HepG2 (cell line): Measurements from ENCODE around the gene OR6B3. TPM values are rescaled to one million over a fixed set of nuclear protein-coding genes. Genes with fewer than 3 reads are reported as not detected.

Experiments
- ATAC-seq: fragments of 200-7000 bp; cut with Tn5 transposase; 3 replicates; pipeline ENCODE4 v1.9.1; 2020; ENCODE audit warnings: mild to moderate bottlenecking, moderate library complexity
- Bru-seq: library from RNA; stranded (reverse); fragments of 400-500 nt; gene quantifications from one replicate; lab custom pipeline; 2021; lab: Mats Ljungman, UMichigan
- BruChase-seq, 2 experiments: library from RNA; stranded (reverse); fragments of 400-500 nt; gene quantifications; one replicate each; lab custom pipeline; 2021; lab: Mats Ljungman, UMichigan
- BruUV-seq: library from RNA; stranded (reverse); fragments of 400-500 nt; replicated peaks from 2 replicates; lab custom pipeline; 2021; lab: Mats Ljungman, UMichigan
- CTCF ChIA-PET: fragments of 300-600 bp; formaldehyde crosslinking; extraction: SDS; loops from one replicate; lab custom pipeline; 2021; ENCODE audit warnings: low total read pairs, inconsistent platforms, low intra/inter-chr PET ratio; lab: Yijun Ruan, JAX
- POLR2A ChIA-PET: fragments of 350-600 bp; sonication (Branson Sonifier 250); formaldehyde crosslinking; loops from one replicate; lab custom pipeline; 2020; ENCODE audit warnings: antibody characterized with exemption, inconsistent platforms; lab: Yijun Ruan, JAX
- DNase-seq: peaks from one replicate; pipeline ENCODE4 v3.0.0-alpha.2; 2015; ENCODE audit warnings: low spot score
- FAIRE-seq: peaks from 3 replicates; lab custom pipeline; 2011; peaks lifted over from hg19 to GRCh38; lab: Jason Lieb, UNC
- H2AFZ ChIP-seq: one replicate; pipeline ENCODE4 v1.6.1; 2011; ENCODE audit warnings: low read length, inconsistent platforms
- H3K27ac ChIP-seq: fragments of 300-600 bp; 3 replicates; pipeline ENCODE4 v1.8.0; 2011; ENCODE audit warnings: mixed run types, mild to moderate bottlenecking, mixed read lengths, low read length, inconsistent platforms; ENCODE audit not compliant: insufficient read depth; ENCODE audit errors: extremely low read length
- H3K27me3 ChIP-seq, 2 experiments: fragments of 200-600 bp in 1 of 2; 2 replicates in 1 of 2; 3 replicates in 1 of 2; pipeline versions ENCODE4 v1.6.0 to v1.8.0; 2011; ENCODE audit warnings: low read length in 2 of 2, mild to moderate bottlenecking in 2 of 2, moderate library complexity in 2 of 2, inconsistent platforms in 1 of 2; ENCODE audit not compliant: insufficient read depth in 2 of 2, control insufficient read depth in 1 of 2
- H3K36me3 ChIP-seq, 2 experiments: fragments of 200-600 bp in 1 of 2; replicated peaks in 1 of 2; 2 replicates in 1 of 2; 3 replicates in 1 of 2; pipeline versions ENCODE4 v1.5.1 to v1.8.0; 2011; ENCODE audit warnings: low read length in 2 of 2, inconsistent platforms in 1 of 2; ENCODE audit not compliant: insufficient read depth in 2 of 2, control insufficient read depth in 1 of 2
- H3K4me1 ChIP-seq: 2 replicates; pipeline ENCODE4 v1.5.1; 2012; ENCODE audit warnings: low read length, inconsistent platforms; ENCODE audit not compliant: insufficient read depth
- H3K4me2 ChIP-seq: 2 replicates; pipeline ENCODE4 v1.6.0; 2011; ENCODE audit warnings: low read depth, low read length, inconsistent platforms
- H3K4me3 ChIP-seq, 3 experiments: fragments of 200-600 bp in 1 of 3; sonication (generic), shearing (Covaris generic) in 1 of 3; replicated peaks in 1 of 3; 2 replicates each; pipeline ENCODE4 v1.5.1; 2011 to 2016; ENCODE audit warnings: low read length in 3 of 3, inconsistent platforms in 2 of 3, low read depth in 2 of 3, mild to moderate bottlenecking in 2 of 3, control low read depth in 1 of 3, mixed read lengths in 1 of 3; ENCODE audit not compliant: insufficient read depth in 1 of 3
- H3K79me2 ChIP-seq: one replicate; pipeline ENCODE4 v1.6.1; 2011; ENCODE audit warnings: low read length, inconsistent platforms; ENCODE audit not compliant: insufficient read depth
- H3K9ac ChIP-seq: 2 replicates; pipeline ENCODE4 v1.6.0; 2011; ENCODE audit warnings: mild to moderate bottlenecking, low read depth, low read length, inconsistent platforms; ENCODE audit not compliant: insufficient read depth
- H3K9me3 ChIP-seq: 2 replicates; pipeline ENCODE4 v1.5.1; 2012; ENCODE audit warnings: mild to moderate bottlenecking, low read length
- H4K20me1 ChIP-seq: 2 replicates; pipeline ENCODE4 v1.6.0; 2011; ENCODE audit warnings: inconsistent platforms, mild to moderate bottlenecking, low read length, moderate library complexity; ENCODE audit not compliant: insufficient read depth
- GFI1 ChIP-seq: sonication (generic); formaldehyde crosslinking; IDR thresholded peaks from 2 replicates; pipeline ENCODE4 v1.5.0; 2020; ENCODE audit warnings: missing genetic modification reagents, mild to moderate bottlenecking, borderline replicate concordance
- HNF4A ChIP-seq: sonication (generic); formaldehyde crosslinking; IDR thresholded peaks from 2 replicates; pipeline ENCODE4 v1.4.0; 2020; ENCODE audit warnings: missing genetic modification reagents
- HNRNPUL1 ChIP-seq: fragments of 200-400 bp; formaldehyde crosslinking; IDR thresholded peaks from 2 replicates; pipeline ENCODE4 v1.6.1; 2017; ENCODE audit warnings: low read depth, mild to moderate bottlenecking, low read length, moderate library complexity
- PHF21A ChIP-seq: sonication (generic); formaldehyde crosslinking; IDR thresholded peaks from 2 replicates; pipeline ENCODE4 v1.5.0; 2020; ENCODE audit warnings: mild to moderate bottlenecking, missing genetic modification reagents
- RFX3 ChIP-seq: IDR thresholded peaks from 2 replicates; pipeline ENCODE4 v1.6.1; 2016; ENCODE audit warnings: missing biosample characterization, missing genetic modification reagents
- SOX6 ChIP-seq, 2 experiments: fragments of 450-650 bp in 1 of 2; sonication (generic) in 1 of 2; formaldehyde crosslinking in 1 of 2; IDR thresholded peaks; 2 replicates each; pipeline versions ENCODE4 v1.4.0 to v1.6.1; 2017 to 2020; ENCODE audit warnings: antibody characterized with exemption in 1 of 2, mild to moderate bottlenecking in 1 of 2, missing genetic modification reagents in 1 of 2
- XRCC5 ChIP-seq: fragments of 200-400 bp; formaldehyde crosslinking; optimal IDR thresholded peaks from 2 replicates; pipeline ENCODE3; 2017; ENCODE audit warnings: mild to moderate bottlenecking, low read length
- ZBTB7A ChIP-seq: sonication (generic); formaldehyde crosslinking; IDR thresholded peaks from 2 replicates; pipeline ENCODE4 v1.8.0; 2022; ENCODE audit warnings: mild to moderate bottlenecking, missing genetic modification reagents
- ZNF263 ChIP-seq: sonication (generic); formaldehyde crosslinking; IDR thresholded peaks from 2 replicates; pipeline ENCODE4 v1.4.0; 2020; ENCODE audit warnings: missing genetic modification reagents
- ZNF781 ChIP-seq: sonication (generic); formaldehyde crosslinking; IDR thresholded peaks from 2 replicates; pipeline ENCODE4 v1.5.1; 2020; ENCODE audit warnings: borderline replicate concordance, mild to moderate bottlenecking, missing genetic modification reagents; ENCODE audit errors: not compliant biosample characterization
- WGBS: methylation state at CpG from one replicate; pipeline ENCODE4 v1.1.6; 2017; ENCODE audit warnings: low lambda C conversion rate; 5-methylcytosine and 5-hydroxymethylcytosine counted together
- in situ Hi-C: cut with HindIII; loops from 2 replicates; pipeline ENCODE4 v1.10.0; 2017; ENCODE audit warnings: low pct_unique_long_range_greater_than_20kb; ENCODE audit not compliant: extremely low pct_ligation_motif_present
- intact Hi-C: fragments of 100-400 bp; cut with micrococcal nuclease; formaldehyde crosslinking; loops from one replicate; pipeline ENCODE4 v1.10.0; 2022; ENCODE audit not compliant: unreplicated experiment
- long read RNA-seq, 2 experiments: library from RNA in 1 of 2; library from polyadenylated mRNA in 1 of 2; stranded (forward) in 1 of 2; unstranded in 1 of 2; transcript quantifications; one replicate each; pipeline ENCODE4 v2.0.0, GENCODE V29; 2019 to 2022
- polyA minus RNA-seq, 3 experiments: library from RNA; depleted of rRNA, polyadenylated mRNA; stranded (reverse); fragments of >200 nt; gene quantifications; 2 replicates each; pipeline ENCODE4 v1.2.3, GENCODE V29; 2011; ENCODE audit warnings: low replicate concordance in 1 of 3
- polyA plus RNA-seq, 8 experiments: library from polyadenylated mRNA; depleted of rRNA in 3 of 8; stranded (reverse) in 7 of 8; unstranded in 1 of 8; fragments of >200 nt; fragmentation: Illumina TruSeq in 4 of 8; extraction: Trizol in 4 of 8; gene quantifications; 2 replicates each; pipeline versions ENCODE4 v1.2.1 to v1.2.3, GENCODE V29; 2011 to 2016; ENCODE audit warnings: low read depth in 4 of 8, missing spikeins in 1 of 8, mixed read lengths in 1 of 8; ENCODE audit not compliant: insufficient read depth in 1 of 8
- total RNA-seq, 5 experiments: library from RNA; depleted of rRNA; stranded (reverse); fragments of >200 nt; fragmentation: Illumina TruSeq; extraction: Trizol; gene quantifications; 2 replicates each; pipeline ENCODE4 v1.2.3, GENCODE V29; 2016; ENCODE audit warnings: low read depth in 1 of 5

The OR6B3 gene
- total RNA-seq (2016; rRNA removed; fragmentation: Illumina TruSeq; extraction: Trizol), result not detected in 2 replicates
- not detected in 2 replicates for total RNA-seq (2016; cell fraction: cytosol; rRNA removed; fragmentation: Illumina TruSeq; extraction: Trizol; ENCODE audit: low read depth)
- not detected in 2 replicates for total RNA-seq (2016; cell fraction: insoluble cytoplasmic fraction; rRNA removed; fragmentation: Illumina TruSeq; extraction: Trizol)
- not detected in 2 replicates for total RNA-seq (2016; cell fraction: membrane; rRNA removed; fragmentation: Illumina TruSeq; extraction: Trizol)
- total RNA-seq (2016; cell fraction: nucleus; rRNA removed; fragmentation: Illumina TruSeq; extraction: Trizol), result not detected in 2 replicates
- not detected in 2 replicates for polyA plus RNA-seq (2011; rRNA removed)
- not detected in 2 replicates for polyA plus RNA-seq (2011; cell fraction: cytosol; rRNA removed)
- polyA plus RNA-seq (2011; cell fraction: nucleus; rRNA removed), result not detected in 2 replicates
- not detected in 2 replicates for polyA plus RNA-seq (2012)
- polyA plus RNA-seq (2016; cell fraction: cytosol; fragmentation: Illumina TruSeq; extraction: Trizol; ENCODE audit: low read depth), result not detected in 2 replicates
- not detected in 2 replicates for polyA plus RNA-seq (2016; cell fraction: insoluble cytoplasmic fraction; fragmentation: Illumina TruSeq; extraction: Trizol; ENCODE audit: low read depth)
- polyA plus RNA-seq (2016; cell fraction: membrane; fragmentation: Illumina TruSeq; extraction: Trizol; ENCODE audit: low read depth), result not detected in 2 replicates
- not detected in 2 replicates for polyA plus RNA-seq (2016; cell fraction: nucleus; fragmentation: Illumina TruSeq; extraction: Trizol; ENCODE audit: insufficient read depth, low read depth)
- polyA minus RNA-seq (2011; rRNA and poly(A)+ RNA removed; ENCODE audit: low replicate concordance), result not detected in 2 replicates
- not detected in 2 replicates for polyA minus RNA-seq (2011; cell fraction: cytosol; rRNA and poly(A)+ RNA removed)
- not detected in 2 replicates for polyA minus RNA-seq (2011; cell fraction: nucleus; rRNA and poly(A)+ RNA removed)
- not detected for Bru-seq, nascent RNA
- not detected for BruChase-seq, experiment 1, labeled RNA remaining after a 6-hour chase
- BruChase-seq, experiment 2, labeled RNA remaining after a 2-hour chase, result not detected
- long read RNA-seq, experiment 1, result 0 reads
- long read RNA-seq, experiment 2, result 0 reads

DNA sequence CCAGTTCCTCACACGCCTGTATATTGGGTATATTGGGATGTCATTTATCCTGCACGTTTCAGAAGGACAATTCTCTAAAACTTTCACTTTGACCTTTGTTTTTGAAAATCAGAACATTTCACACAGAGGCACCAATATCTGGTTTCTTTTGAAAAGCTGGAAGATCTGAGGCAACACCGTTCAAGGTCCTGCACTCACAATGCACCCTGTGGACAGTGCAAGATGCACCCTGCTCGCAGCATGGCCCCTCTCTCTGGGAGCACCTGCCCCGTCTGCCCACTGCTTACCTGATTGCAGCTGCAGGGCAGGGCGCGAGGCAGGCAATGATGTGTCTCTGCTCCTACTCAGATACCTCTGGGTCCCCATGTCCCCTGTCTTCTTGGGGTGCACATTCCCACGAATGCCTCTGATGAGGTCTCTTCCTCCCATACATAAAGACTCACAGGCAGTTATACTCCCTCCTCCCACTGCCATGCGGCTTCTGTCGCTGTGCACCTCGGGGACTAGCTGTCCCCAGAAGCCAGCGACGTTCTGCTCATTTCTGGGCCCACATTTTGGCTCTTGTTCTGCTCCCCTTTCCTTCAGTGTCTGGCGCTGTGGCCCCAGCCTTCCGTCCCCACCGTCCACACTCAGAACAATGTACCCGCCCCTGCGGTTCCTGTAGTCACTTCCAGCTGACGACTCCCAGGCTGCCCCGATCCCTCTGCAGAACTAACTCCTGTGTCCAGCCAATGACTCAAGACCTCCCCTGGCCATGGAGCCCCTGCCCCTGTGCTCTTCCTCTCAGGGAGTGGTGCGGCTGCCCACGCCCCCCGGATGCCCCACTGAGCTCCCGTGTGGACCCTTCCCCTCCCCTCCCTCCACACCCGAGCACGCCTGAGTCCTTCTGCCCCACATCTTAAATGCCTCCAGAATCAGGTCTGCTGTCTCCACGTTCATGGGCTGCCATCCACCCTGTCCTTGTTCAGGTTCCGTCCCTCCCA lies at the start of gene OR6B3:
Gene OR6B3 (minus strand): TSS at position 349 of the 983 bp plus-strand sequence.
- POLR2A ChIA-PET, result no interaction called here
- ATAC-seq (peak; percentile 81), DNase-seq (no peak), FAIRE-seq (no peak)
- CTCF ChIA-PET, result no interaction called here
- Histone ChIP-seq H3K4me3 (no peak within 1 kb of the TSS; a peak in 1 of 6 replicates), H3K27ac (no peak within 1 kb of the TSS), H4K20me1 (no peaks in the 10 kb centered on the region; the same call in 1 of the 2 replicates), H3K27me3 (peaks cover 3 to 84% of the 10 kb centered on the region in 2 experiments; a peak in 4 of 5 replicates), H2AFZ (no peak within 1 kb of the TSS), H3K4me1 (peaks cover 11% of the 10 kb centered on the region; the same call in 1 of the 2 replicates), H3K9me3 (no peaks in the 10 kb centered on the region), H3K36me3 (no peaks in the 10 kb centered on the region), H3K79me2 (no peaks in the 10 kb centered on the region), H3K9ac (no peak within 1 kb of the TSS), H3K4me2 (peak within 1 kb of the TSS; percentile 22)
- in situ Hi-C loops (no loop called here), intact Hi-C loops (no loop called here)
- WGBS, result 9% methylated on average over 27 of the region's 28 CpGs
- TF ChIP-seq XRCC5 (peak; percentile 20), ZNF263 (CRISPR knock-in tag) (peak; percentile 88), SOX6 (IDR thresholded peaks at IDR 0.05) (no peak), SOX6 (CRISPR knock-in tag; IDR thresholded peaks at IDR 0.05) (no peak), RFX3 (CRISPR knock-in tag) (no peak), ZBTB7A (CRISPR knock-in tag) (no peak), HNRNPUL1 (no peak), HNF4A (CRISPR knock-in tag) (peak; percentile 44), ZNF781 (CRISPR knock-in tag) (no peak), GFI1 (CRISPR knock-in tag) (peak; percentile 74; the same call in 1 of the 2 replicates), PHF21A (CRISPR knock-in tag) (peak; percentile 33; the same call in 1 of the 2 replicates)
- no TSS peak for BruUV-seq
